22Rv1 (cell line): ENCODE results near the gene HIVEP3.

Experiments
- CTCF ChIP-seq: fragments of 450-650 bp; IDR thresholded peaks from 2 replicates; pipeline ENCODE4 v1.5.1; 2017; ENCODE audit warnings: mild to moderate bottlenecking
- ZFX ChIP-seq: fragments of 450-650 bp; IDR thresholded peaks from 2 replicates; pipeline ENCODE4 v1.6.1; 2017; ENCODE audit warnings: antibody characterized with exemption, borderline replicate concordance

GRCh38 chr1:41547336-41547735, 371.4 kb downstream of the HIVEP3 start:
- TF ChIP-seq CTCF (no peak), ZFX (no peak)
